ENCODE data around the gene MCOLN1.
A peak's percentile ranks its signal among the peaks of the same experiment; 100 is the strongest.
"Not testable (repeated sequence)": the region's sequence is repeated elsewhere in the genome, so short reads cannot be mapped to it uniquely, and the experiment has no call there.

The MCOLN1 gene

GRCh38 chr19:7526059-7526929 is 3.9 kb downstream of the MCOLN1 start:
- no peak for DNase-seq

- DNase-seq = peak in 1 of 2 donors; percentile 25
Observed at GRCh38 chr19:7527516-7528191, 5.2 kb downstream of the MCOLN1 start.

- no peak for DNase-seq
Observed at GRCh38 chr19:7528192-7528519, 5.7 kb downstream of the MCOLN1 start.

GRCh38 chr19:7528522-7529245 is 6.3 kb downstream of the MCOLN1 start:
- no peak for DNase-seq

GRCh38 chr19:7529246-7529600 is 6.8 kb downstream of the MCOLN1 start:
- DNase-seq = no peak

GRCh38 chr19:7529610-7530490 is 7.4 kb downstream of the MCOLN1 start:
- no peak for DNase-seq

GRCh38 chr19:7533281-7533885 is 11.0 kb downstream of the MCOLN1 start:
- DNase-seq = no peak

GRCh38 chr19:7533925-7534480 is 11.6 kb downstream of the MCOLN1 start:
- DNase-seq = peak; percentile 84 to 87

GRCh38 chr19:7534531-7535046 is 12.2 kb downstream of the MCOLN1 start:
- DNase-seq = peak in 1 of 2 donors; percentile 26

- DNase-seq = peak; percentile 90 to 91
Observed at GRCh38 chr19:7535047-7535997, 12.9 kb downstream of the MCOLN1 start, which contains the start of gene PNPLA6. TSS of gene PNPLA6 (plus strand) at chr19:7535717. CDS start at chr19:7535789, 72 bp downstream.

GRCh38 chr19:7535998-7536695 is 13.7 kb downstream of the MCOLN1 start:
- DNase-seq = no peak

- DNase-seq = not testable (repeated sequence)
Observed at GRCh38 chr19:7538990-7539389, 16.6 kb downstream of the MCOLN1 start.

- no peak for DNase-seq
Observed at GRCh38 chr19:7539827-7540425, 17.5 kb downstream of the MCOLN1 start.

GRCh38 chr19:7540761-7541474 is 18.5 kb downstream of the MCOLN1 start:
- DNase-seq = no peak

- no peak for DNase-seq
Observed at GRCh38 chr19:7541475-7541824, 19.0 kb downstream of the MCOLN1 start.

- no peak for DNase-seq
Observed at GRCh38 chr19:7541828-7542443, 19.5 kb downstream of the MCOLN1 start.

GRCh38 chr19:7542556-7543348 is 20.3 kb downstream of the MCOLN1 start:
- DNase-seq = no peak
